Osteoblast (primary cell): ENCODE results near the gene SPTBN1. TPM values are rescaled to one million over a fixed set of nuclear protein-coding genes. Genes with fewer than 3 reads are reported as not detected.

Source experiments
- DNase-seq: peaks from one replicate; pipeline ENCODE4 v3.0.0; 2011; ENCODE audit warnings: low spot score, mixed read lengths; ENCODE audit not compliant: insufficient read length; ENCODE audit errors: missing footprints
- H2AFZ ChIP-seq: 2 replicates; pipeline ENCODE4 v1.6.0; 2011; ENCODE audit warnings: mild to moderate bottlenecking, low read length
- H3K27ac ChIP-seq: 2 replicates; pipeline ENCODE4 v1.5.1; 2011; ENCODE audit warnings: mild to moderate bottlenecking, low read depth, low read length, moderate library complexity
- H3K27me3 ChIP-seq: 2 replicates; pipeline ENCODE4 v1.6.0; 2012; ENCODE audit warnings: mild to moderate bottlenecking, control low read depth, inconsistent platforms, low read length, moderate library complexity; ENCODE audit not compliant: insufficient read depth
- H3K36me3 ChIP-seq: 2 replicates; pipeline ENCODE4 v1.5.1; 2011; ENCODE audit warnings: mild to moderate bottlenecking, low read length, control low read depth, moderate library complexity; ENCODE audit not compliant: insufficient read depth
- H3K4me1 ChIP-seq: 2 replicates; pipeline ENCODE4 v1.5.1; 2011; ENCODE audit warnings: mild to moderate bottlenecking, low read length, control low read depth, moderate library complexity; ENCODE audit not compliant: insufficient read depth
- H3K4me2 ChIP-seq: 2 replicates; pipeline ENCODE4 v1.6.0; 2011; ENCODE audit warnings: mild to moderate bottlenecking, low read length; ENCODE audit not compliant: insufficient read depth
- H3K4me3 ChIP-seq: fragments of 200-600 bp; sonication (generic); 3 replicates; pipeline ENCODE4 v1.5.1; 2012; ENCODE audit warnings: mild to moderate bottlenecking, low read length, inconsistent platforms; ENCODE audit not compliant: insufficient read depth
- H3K79me2 ChIP-seq: 2 replicates; pipeline ENCODE4 v1.6.0; 2012; ENCODE audit warnings: mild to moderate bottlenecking, low read length, control low read depth, inconsistent platforms; ENCODE audit not compliant: insufficient read depth
- H3K9me3 ChIP-seq: 2 replicates; pipeline ENCODE4 v1.5.1; 2011; ENCODE audit warnings: low read depth, low read length, control low read depth
- H4K20me1 ChIP-seq: 2 replicates; pipeline ENCODE4 v1.6.0; 2012; ENCODE audit warnings: mild to moderate bottlenecking, low read length, control low read depth; ENCODE audit not compliant: insufficient read depth
- total RNA-seq: library from RNA; depleted of rRNA; stranded (reverse); fragments of >200 nt; gene quantifications from 2 replicates; pipeline ENCODE4 v1.2.3, GENCODE V29; 2012
- TF ChIP-seq, protein P1 (sequence below): IDR thresholded peaks from 2 replicates; pipeline ENCODE4 v1.5.1; 2011; ENCODE audit warnings: mild to moderate bottlenecking, low read depth, low read length, moderate library complexity; ENCODE audit errors: extremely low read depth

SPTBN1 gene
- total RNA-seq, 1 donor = 249 TPM

DNA sequence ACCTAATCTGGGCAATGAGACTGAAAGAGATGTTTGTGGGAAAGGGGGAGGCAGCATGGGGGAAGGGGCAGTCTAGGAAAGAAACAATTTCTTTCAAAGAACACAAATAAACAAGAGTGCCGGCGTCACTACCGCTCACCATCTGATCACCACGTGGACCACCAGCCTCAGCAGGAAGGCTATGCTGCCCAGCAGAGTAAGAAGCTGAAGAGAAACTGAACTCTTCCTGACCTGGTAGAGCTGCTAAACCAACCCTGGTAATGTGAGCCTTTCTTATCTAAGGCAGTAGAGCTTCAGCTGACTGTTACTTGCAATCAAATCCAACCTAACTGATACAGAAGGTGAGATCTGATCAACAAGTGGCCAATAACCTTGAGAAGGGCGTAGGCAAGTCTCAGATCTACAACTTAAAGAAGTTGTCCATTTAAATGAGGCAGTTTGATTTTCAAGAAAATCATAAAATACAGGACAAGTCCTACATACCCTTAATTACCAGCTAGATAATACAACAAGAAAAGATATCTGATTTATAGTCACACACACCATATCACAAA lies 44.2 kb upstream of the SPTBN1 start:
- no peak overlapping the region for H2AFZ ChIP-seq
- H3K27ac ChIP-seq = no peak overlapping the region
- no peak overlapping the region for H3K4me3 ChIP-seq
- TF ChIP-seq, protein P1, sequence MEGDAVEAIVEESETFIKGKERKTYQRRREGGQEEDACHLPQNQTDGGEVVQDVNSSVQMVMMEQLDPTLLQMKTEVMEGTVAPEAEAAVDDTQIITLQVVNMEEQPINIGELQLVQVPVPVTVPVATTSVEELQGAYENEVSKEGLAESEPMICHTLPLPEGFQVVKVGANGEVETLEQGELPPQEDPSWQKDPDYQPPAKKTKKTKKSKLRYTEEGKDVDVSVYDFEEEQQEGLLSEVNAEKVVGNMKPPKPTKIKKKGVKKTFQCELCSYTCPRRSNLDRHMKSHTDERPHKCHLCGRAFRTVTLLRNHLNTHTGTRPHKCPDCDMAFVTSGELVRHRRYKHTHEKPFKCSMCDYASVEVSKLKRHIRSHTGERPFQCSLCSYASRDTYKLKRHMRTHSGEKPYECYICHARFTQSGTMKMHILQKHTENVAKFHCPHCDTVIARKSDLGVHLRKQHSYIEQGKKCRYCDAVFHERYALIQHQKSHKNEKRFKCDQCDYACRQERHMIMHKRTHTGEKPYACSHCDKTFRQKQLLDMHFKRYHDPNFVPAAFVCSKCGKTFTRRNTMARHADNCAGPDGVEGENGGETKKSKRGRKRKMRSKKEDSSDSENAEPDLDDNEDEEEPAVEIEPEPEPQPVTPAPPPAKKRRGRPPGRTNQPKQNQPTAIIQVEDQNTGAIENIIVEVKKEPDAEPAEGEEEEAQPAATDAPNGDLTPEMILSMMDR = no peak
- H3K4me2 ChIP-seq = no peak overlapping the region
- H3K27me3 ChIP-seq = no peaks in the 10 kb centered on the region
- H4K20me1 ChIP-seq = no peaks in the 10 kb centered on the region
- peak; percentile 18 for DNase-seq
- H3K4me1 ChIP-seq = no peaks in the 10 kb centered on the region
- no peaks in the 10 kb centered on the region for H3K9me3 ChIP-seq
- H3K36me3 ChIP-seq = no peaks in the 10 kb centered on the region
- H3K79me2 ChIP-seq = no peaks in the 10 kb centered on the region

DNA sequence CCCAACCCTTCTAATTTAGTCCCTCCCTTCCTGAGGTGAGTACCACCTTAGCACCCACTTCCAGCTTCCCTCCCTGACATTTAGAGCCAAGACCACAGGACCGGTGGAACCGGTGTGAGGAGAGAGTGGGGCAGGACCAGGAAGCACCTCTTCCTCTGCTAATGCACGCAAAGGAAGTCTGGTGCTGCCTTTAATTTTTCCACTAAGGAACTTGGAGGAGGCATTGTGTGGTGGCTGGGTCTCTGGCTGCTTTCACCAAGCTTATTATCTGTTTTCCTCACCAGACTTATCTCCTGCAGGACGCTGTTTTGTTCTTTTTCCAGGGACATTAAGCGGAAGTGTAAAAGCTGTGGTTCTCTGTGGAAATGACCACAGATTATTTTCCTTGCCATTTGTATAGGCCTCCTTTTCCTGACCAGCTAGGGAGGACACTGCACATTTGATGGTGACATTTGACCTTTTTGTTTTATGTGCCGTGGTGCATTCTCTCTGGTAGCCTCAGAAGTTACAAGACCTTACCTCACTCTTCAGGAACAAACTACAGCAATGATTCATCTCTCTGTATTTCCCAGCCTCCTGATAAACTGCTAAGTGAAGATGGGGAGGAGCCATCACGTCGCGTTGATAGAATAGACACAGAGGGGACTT lies 39.8 kb upstream of the SPTBN1 start:
- H3K4me1 ChIP-seq = no peaks in the 10 kb centered on the region
- no peaks in the 10 kb centered on the region for H4K20me1 ChIP-seq
- TF ChIP-seq, protein P1 = no peak
- H3K4me2 ChIP-seq = no peak overlapping the region
- H3K36me3 ChIP-seq = no peaks in the 10 kb centered on the region
- no peak overlapping the region for H2AFZ ChIP-seq
- H3K4me3 ChIP-seq = no peak overlapping the region
- no peak overlapping the region for H3K27ac ChIP-seq
- no peaks in the 10 kb centered on the region for H3K9me3 ChIP-seq
- no peaks in the 10 kb centered on the region for H3K27me3 ChIP-seq
- H3K79me2 ChIP-seq = no peaks in the 10 kb centered on the region
- DNase-seq = peak; percentile 44

DNA sequence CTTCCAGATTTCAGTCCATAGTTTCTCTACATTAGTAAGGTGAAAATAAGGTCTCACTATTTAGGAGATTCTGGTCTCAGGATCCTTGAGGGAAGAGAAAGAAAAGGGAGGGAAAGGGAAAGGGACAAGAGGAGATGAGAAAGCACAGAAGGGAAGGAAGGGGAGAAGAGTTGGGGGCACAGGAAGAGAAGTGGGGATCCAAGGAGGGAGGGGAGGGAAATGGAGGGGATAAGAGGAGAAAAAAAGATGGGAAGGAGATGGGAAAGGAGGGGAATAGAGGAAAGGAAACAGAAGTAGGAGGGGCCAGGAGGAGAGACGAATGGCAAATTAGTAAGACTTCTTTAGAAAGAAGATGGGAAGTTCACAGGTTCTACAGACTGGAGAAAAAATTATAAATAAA lies 39.2 kb upstream of the SPTBN1 start:
- Histone ChIP-seq H4K20me1 (no peaks in the 10 kb centered on the region), H2AFZ (no peak overlapping the region), H3K9me3 (no peaks in the 10 kb centered on the region), H3K4me3 (no peak overlapping the region), H3K4me1 (no peaks in the 10 kb centered on the region), H3K4me2 (no peak overlapping the region), H3K27me3 (no peaks in the 10 kb centered on the region), H3K36me3 (no peaks in the 10 kb centered on the region), H3K79me2 (no peaks in the 10 kb centered on the region), H3K27ac (no peak overlapping the region)
- TF ChIP-seq, protein P1 = no peak
- no peak for DNase-seq

DNA sequence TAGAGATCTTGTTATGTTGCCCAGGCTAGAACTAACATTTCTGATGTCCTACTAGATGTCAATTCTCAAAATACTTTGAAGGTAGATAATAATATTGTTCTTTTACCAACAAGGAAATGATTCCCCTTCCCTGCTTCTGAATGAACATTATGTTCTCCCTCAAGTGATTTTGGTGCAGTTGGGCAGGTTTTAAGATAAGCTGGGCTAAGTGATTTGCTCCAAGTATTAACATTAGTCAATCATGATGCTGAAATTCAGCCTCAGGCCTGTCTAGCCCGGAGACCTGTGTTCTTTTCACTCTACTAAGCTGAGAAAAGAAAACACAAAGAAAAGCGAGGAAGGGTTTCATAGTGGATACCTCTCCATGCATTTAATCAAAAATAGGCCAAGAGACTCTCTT lies 38.5 kb upstream of the SPTBN1 start:
- H4K20me1 ChIP-seq = no peaks in the 10 kb centered on the region
- H3K79me2 ChIP-seq = no peaks in the 10 kb centered on the region
- no peaks in the 10 kb centered on the region for H3K36me3 ChIP-seq
- no peaks in the 10 kb centered on the region for H3K9me3 ChIP-seq
- TF ChIP-seq, protein P1 = no peak
- no peak overlapping the region for H3K4me2 ChIP-seq
- no peak overlapping the region for H2AFZ ChIP-seq
- H3K27ac ChIP-seq = no peak overlapping the region
- H3K4me1 ChIP-seq = no peaks in the 10 kb centered on the region
- DNase-seq = no peak
- no peaks in the 10 kb centered on the region for H3K27me3 ChIP-seq
- H3K4me3 ChIP-seq = no peak overlapping the region
